OCI-LY7 (cell line): Measurements from ENCODE around the gene KAZN. TPM values are rescaled to one million over a fixed set of nuclear protein-coding genes. Genes with fewer than 3 reads are reported as not detected.

Experiments used
- BruUV-seq: library from RNA; stranded (reverse); fragments of 400-500 nt; replicated peaks from 2 replicates; lab custom pipeline; 2021; lab: Mats Ljungman, UMichigan
- CTCF ChIA-PET: fragments of 300-600 bp; sonication (Branson Sonifier 250); formaldehyde crosslinking; loops from one replicate; lab custom pipeline; 2022; ENCODE audit warnings: antibody characterized with exemption; ENCODE audit not compliant: unreplicated experiment; lab: Charles Lee
- POLR2A ChIA-PET: fragments of 300-600 bp; sonication (Branson Sonifier 250); formaldehyde crosslinking; loops from one replicate; lab custom pipeline; 2022; ENCODE audit warnings: antibody characterized with exemption; lab: Charles Lee
- DNase-seq: peaks from one replicate; pipeline ENCODE4 v3.0.0-alpha.2; 2015; ENCODE audit warnings: low spot score
- H2AFZ ChIP-seq: fragments of 200-600 bp; sonication (generic), shearing (Covaris generic); 2 replicates; pipeline ENCODE4 v1.6.1; 2014; ENCODE audit warnings: mild to moderate bottlenecking, antibody characterized with exemption, low read length, moderate library complexity
- H3K27ac ChIP-seq: fragments of 200-600 bp; sonication (generic); 2 replicates; pipeline ENCODE4 v1.5.1; 2014; ENCODE audit warnings: mixed run types, low read depth, mild to moderate bottlenecking, moderate library complexity, low read length, inconsistent platforms; ENCODE audit not compliant: poor library complexity, severe bottlenecking
- H3K36me3 ChIP-seq: fragments of 200-600 bp; sonication (generic); 2 replicates; pipeline ENCODE4 v1.6.1; 2014; ENCODE audit warnings: mild to moderate bottlenecking, antibody characterized with exemption, low read length, moderate library complexity, mixed read lengths; ENCODE audit not compliant: insufficient read depth
- H3K4me1 ChIP-seq: fragments of 200-600 bp; sonication (generic); 2 replicates; pipeline ENCODE4 v1.5.1; 2014; ENCODE audit warnings: mild to moderate bottlenecking, low read length; ENCODE audit not compliant: insufficient read depth, poor library complexity, severe bottlenecking
- H3K4me2 ChIP-seq: fragments of 200-600 bp; sonication (generic); 2 replicates; pipeline ENCODE4 v1.6.1; 2014; ENCODE audit warnings: mild to moderate bottlenecking, low read length
- H3K4me3 ChIP-seq: fragments of 200-600 bp; sonication (generic); 2 replicates; pipeline ENCODE4 v1.5.1; 2014; ENCODE audit warnings: mild to moderate bottlenecking, low read depth, low read length; ENCODE audit not compliant: poor library complexity, severe bottlenecking
- H3K79me2 ChIP-seq: fragments of 200-600 bp; sonication (generic); 2 replicates; pipeline ENCODE4 v1.6.1; 2016; ENCODE audit warnings: low read depth, mild to moderate bottlenecking, low read length, moderate library complexity, mixed read lengths; ENCODE audit not compliant: insufficient read depth
- H3K9me2 ChIP-seq: fragments of 200-600 bp; sonication (generic); 2 replicates; pipeline ENCODE4 v1.6.1; 2016; ENCODE audit warnings: mild to moderate bottlenecking, low read length, mixed read lengths; ENCODE audit not compliant: insufficient read depth
- H3K9me3 ChIP-seq: fragments of 200-600 bp; sonication (generic); 2 replicates; pipeline ENCODE4 v1.6.1; 2014; ENCODE audit warnings: mild to moderate bottlenecking, mixed run types, low read length, mixed read lengths
- H4K20me1 ChIP-seq: fragments of 200-600 bp; sonication (generic); 2 replicates; pipeline ENCODE4 v1.6.1; 2014; ENCODE audit warnings: mild to moderate bottlenecking, antibody characterized with exemption, low read length, moderate library complexity, mixed read lengths; ENCODE audit not compliant: insufficient read depth
- CTCF ChIP-seq: fragments of 200-600 bp; sonication (generic); conservative IDR thresholded peaks from 2 replicates; pipeline ENCODE4 v1.5.1; 2014; ENCODE audit warnings: mild to moderate bottlenecking, antibody characterized with exemption, low read length, moderate library complexity, mixed read lengths
- EZH2phosphoT487 ChIP-seq: fragments of 200-600 bp; sonication (generic); IDR thresholded peaks from 2 replicates; pipeline ENCODE4 v1.6.1; 2018; ENCODE audit warnings: low read depth, borderline replicate concordance, mild to moderate bottlenecking, mixed run types, antibody characterized with exemption, low read length, moderate library complexity, mixed read lengths
- intact Hi-C: fragments of 100-400 bp; cut with micrococcal nuclease; formaldehyde crosslinking; loops from one replicate; pipeline ENCODE4 v1.10.0; 2022; ENCODE audit not compliant: unreplicated experiment
- total RNA-seq, 2 experiments: library from RNA; depleted of rRNA in 1 of 2; stranded (reverse); fragments of >200 nt in 1 of 2; shearing (Covaris generic) in 1 of 2; gene quantifications; 2 replicates each; pipeline ENCODE4 v1.2.3, GENCODE V29; 2014 to 2022

The KAZN gene
- total RNA-seq, 2 experiments from 2014 or later, result 0.40 to 2.4 TPM

- TF ChIP-seq CTCF (no peak), EZH2phosphoT487 (no peak)
- intact Hi-C loops, result no loop called here
- no peak overlapping the region for H3K27ac ChIP-seq
- H3K4me1 ChIP-seq, result no peaks in the 10 kb centered on the region
- no peak overlapping the region for H3K4me2 ChIP-seq
- H3K9me2 ChIP-seq, result no peaks in the 10 kb centered on the region
- CTCF ChIA-PET, result no interaction called here
- no peaks in the 10 kb centered on the region for H3K36me3 ChIP-seq
- H2AFZ ChIP-seq, result no peak overlapping the region
- no TSS peak for BruUV-seq
- H3K4me3 ChIP-seq, result no peak overlapping the region
- no peaks in the 10 kb centered on the region for H3K9me3 ChIP-seq
- no peaks in the 10 kb centered on the region for H3K79me2 ChIP-seq
- POLR2A ChIA-PET, result no interaction called here
- no peak for DNase-seq
- H4K20me1 ChIP-seq, result no peaks in the 10 kb centered on the region
Observed at GRCh38 chr1:15151377-15151806, 552.9 kb downstream of the KAZN start.

GRCh38 chr1:15151871-15152270, 553.4 kb downstream of the KAZN start:
- Histone ChIP-seq H3K27ac (no peak overlapping the region), H3K9me2 (no peaks in the 10 kb centered on the region), H2AFZ (no peak overlapping the region), H3K36me3 (no peaks in the 10 kb centered on the region), H3K4me3 (no peak overlapping the region), H3K79me2 (no peaks in the 10 kb centered on the region), H3K4me2 (no peak overlapping the region), H3K4me1 (no peaks in the 10 kb centered on the region), H3K9me3 (no peaks in the 10 kb centered on the region), H4K20me1 (no peaks in the 10 kb centered on the region)
- no TSS peak for BruUV-seq
- no peak for DNase-seq
- ChIA-PET POLR2A (no interaction called here), CTCF (no interaction called here)
- intact Hi-C loops, result no loop called here
- no peak for TF ChIP-seq EZH2phosphoT487
- no peak for TF ChIP-seq CTCF

GRCh38 chr1:15152318-15153183, 554.1 kb downstream of the KAZN start:
- Histone ChIP-seq H3K36me3 (no peaks in the 10 kb centered on the region), H3K27ac (no peak overlapping the region), H3K4me1 (no peaks in the 10 kb centered on the region), H3K4me3 (no peak overlapping the region), H3K79me2 (no peaks in the 10 kb centered on the region), H2AFZ (no peak overlapping the region), H3K9me2 (no peaks in the 10 kb centered on the region), H4K20me1 (no peaks in the 10 kb centered on the region), H3K9me3 (no peaks in the 10 kb centered on the region), H3K4me2 (no peak overlapping the region)
- intact Hi-C loops, result no loop called here
- ChIA-PET POLR2A (no interaction called here), CTCF (no interaction called here)
- no TSS peak for BruUV-seq
- 0 out of 2 replicates have a peak, but pooled peaks have one; percentile 14 for TF ChIP-seq CTCF
- no peak for TF ChIP-seq EZH2phosphoT487
- no peak for DNase-seq
